Lung (tissue), 12 donors: ENCODE data around the gene CPNE8. TPM values are rescaled to one million over a fixed set of nuclear protein-coding genes. Genes with fewer than 3 reads are reported as not detected.

ENCODE experiments used
- ATAC-seq: fragments of 200-7000 bp; cut with Tn5 transposase; one replicate; pipeline ENCODE4 v1.9.1; 2020; ENCODE audit warnings: moderate number of reproducible peaks; ENCODE audit not compliant: insufficient read depth, low FRiP score
- DNase-seq, 3 donors: peaks; one replicate each; pipeline ENCODE4 v3.0.0-alpha.2; 2013 to 2017
- H3K27ac ChIP-seq, 2 donors: one replicate each; pipeline ENCODE4 v1.5.1; 2013; ENCODE audit warnings: mild to moderate bottlenecking in 2 of 2, moderate library complexity in 2 of 2, control low read depth in 1 of 2, inconsistent platforms in 1 of 2, low read depth in 1 of 2, low read length in 1 of 2
- H3K27me3 ChIP-seq, 3 donors: one replicate each; pipeline ENCODE4 v1.5.1; 2013; ENCODE audit warnings: low read length in 2 of 3; ENCODE audit not compliant: control insufficient read depth in 3 of 3, insufficient read depth in 3 of 3
- H3K36me3 ChIP-seq, 4 donors: one replicate each; pipeline ENCODE4 v1.5.1; 2013; ENCODE audit warnings: low read length in 4 of 4, mild to moderate bottlenecking in 1 of 4, moderate library complexity in 1 of 4; ENCODE audit not compliant: control insufficient read depth in 4 of 4, insufficient read depth in 4 of 4
- H3K4me1 ChIP-seq, 5 donors: one replicate each; pipeline ENCODE4 v1.5.1; 2013; ENCODE audit warnings: low read length in 5 of 5, mild to moderate bottlenecking in 2 of 5, moderate library complexity in 1 of 5; ENCODE audit not compliant: control insufficient read depth in 5 of 5, insufficient read depth in 5 of 5
- H3K4me3 ChIP-seq: one replicate; pipeline ENCODE4 v1.5.1; 2013; ENCODE audit warnings: mild to moderate bottlenecking, control low read depth, moderate library complexity
- H3K9ac ChIP-seq, 2 donors: one replicate each; pipeline ENCODE4 v1.5.1; 2013; ENCODE audit warnings: low read length in 2 of 2, control low read depth in 1 of 2; ENCODE audit not compliant: insufficient read depth in 1 of 2
- H3K9me3 ChIP-seq, 4 donors: one replicate each; pipeline ENCODE4 v1.5.1; 2013; ENCODE audit warnings: low read length in 3 of 4, mild to moderate bottlenecking in 1 of 4, moderate library complexity in 1 of 4; ENCODE audit not compliant: control insufficient read depth in 4 of 4, insufficient read depth in 3 of 4
- CTCF ChIP-seq: IDR thresholded peaks from 2 replicates; pipeline ENCODE4 v1.5.1; 2012; ENCODE audit warnings: mild to moderate bottlenecking; ENCODE audit errors: control extremely low read depth, extremely low read depth
- WGBS, 2 donors: extraction: QIAGEN DNeasy Blood & Tissue Kit; methylation state at CpG; one replicate each; pipeline ENCODE4 v1.1.7; 2013; 5-methylcytosine and 5-hydroxymethylcytosine counted together
- polyA plus RNA-seq, 2 donors: library from polyadenylated mRNA; stranded (reverse); fragments of 200-250 nt; gene quantifications; one replicate each; pipeline ENCODE4 v1.2.1, GENCODE V29; 2013
- total RNA-seq, 2 donors: library from RNA; depleted of rRNA in 1 of 2; stranded (reverse); fragments of >200 nt in 1 of 2; gene quantifications; one replicate each; pipeline ENCODE4 v1.2.1, GENCODE V29; 2014 to 2021
- donor health status: control.
- donor health status: control.
- donor health status: Bipolar disorder and iron deficiency.
- donor health status: healthy.
- donor health status: DM: yes; HTN: yes; CAD: no.

The CPNE8 gene
- total and polyA plus RNA-seq, 4 donors = 9.2 to 20.1 (median 15.3) TPM

- ATAC-seq (no peak), DNase-seq (no peak)
- Histone ChIP-seq H3K4me1 (no peaks in the 10 kb centered on the region), H3K27me3 (no peaks in the 10 kb centered on the region), H3K9me3 (peaks cover 0 to 3% (median 0%) of the 10 kb centered on the region in 4 donors), H3K4me3 (no peak overlapping the region), H3K36me3 (no peaks in the 10 kb centered on the region), H3K9ac (no peak overlapping the region), H3K27ac (no peak overlapping the region)
- no peak for TF ChIP-seq CTCF
Measured at GRCh38 chr12:38628288-38628687, 277.1 kb downstream of the CPNE8 start.

- Histone ChIP-seq H3K4me3 (no peak overlapping the region), H3K4me1 (no peaks in the 10 kb centered on the region), H3K9ac (no peak overlapping the region), H3K27me3 (no peaks in the 10 kb centered on the region), H3K9me3 (peaks cover 0 to 3% (median 0%) of the 10 kb centered on the region in 4 donors), H3K36me3 (no peaks in the 10 kb centered on the region), H3K27ac (no peak overlapping the region)
- DNase-seq (no peak), ATAC-seq (no peak)
- WGBS, 2 donors = 87 to 93% methylated on average over 5 of the region's 5 CpGs
- TF ChIP-seq CTCF = no peak
Measured at GRCh38 chr12:38625306-38625705, 280.1 kb downstream of the CPNE8 start.

- no peak for TF ChIP-seq CTCF
- ATAC-seq (no peak), DNase-seq (no peak)
- Histone ChIP-seq H3K9ac (no peak overlapping the region), H3K4me1 (no peaks in the 10 kb centered on the region), H3K9me3 (no peaks in the 10 kb centered on the region), H3K4me3 (no peak overlapping the region), H3K36me3 (no peaks in the 10 kb centered on the region), H3K27ac (no peak overlapping the region), H3K27me3 (no peaks in the 10 kb centered on the region)
- 67 to 72% methylated on average over 2 of the region's 2 CpGs for WGBS, 2 donors
Measured at GRCh38 chr12:38614171-38614570, 291.2 kb downstream of the CPNE8 start.

- ATAC-seq (no peak), DNase-seq (no peak)
- no peak overlapping the region for H3K9ac ChIP-seq
- H3K9me3 ChIP-seq = no peaks in the 10 kb centered on the region
- no peaks in the 10 kb centered on the region for H3K27me3 ChIP-seq
- no peak overlapping the region for H3K27ac ChIP-seq
- no peaks in the 10 kb centered on the region for H3K4me1 ChIP-seq
- no peak for TF ChIP-seq CTCF
- WGBS, 2 donors = 64 to 74% methylated on average over 2 of the region's 2 CpGs
- no peak overlapping the region for H3K4me3 ChIP-seq
- H3K36me3 ChIP-seq = no peaks in the 10 kb centered on the region
Measured at GRCh38 chr12:38610808-38611350, 294.5 kb downstream of the CPNE8 start.
